K562 (cell line): Measurements from ENCODE around the gene KCNQ2. TPM values are rescaled to one million over a fixed set of nuclear protein-coding genes. Genes with fewer than 3 reads are reported as not detected.
A peak's percentile ranks its signal among the peaks of the same experiment; 100 is the strongest.

Source experiments
- ATAC-seq: fragments of 200-7000 bp; cut with Tn5 transposase; 3 replicates; pipeline ENCODE4 v1.9.1; 2020; ENCODE audit warnings: moderate library complexity
- BruUV-seq: library from RNA; stranded (reverse); fragments of 400-500 nt; replicated peaks from 2 replicates; lab custom pipeline; 2021; lab: Mats Ljungman, UMichigan
- CTCF ChIA-PET: fragments of 300-600 bp; formaldehyde crosslinking; extraction: SDS; loops from one replicate; lab custom pipeline; 2021; ENCODE audit warnings: low intra/inter-chr PET ratio; lab: Yijun Ruan, JAX
- POLR2A ChIA-PET: fragments of 300-600, 350-650 bp; sonication (Branson Sonifier 250); formaldehyde crosslinking; extraction: SDS; loops from one replicate; lab custom pipeline; 2021; ENCODE audit warnings: antibody characterized with exemption, inconsistent platforms; lab: Yijun Ruan, JAX
- DNase-seq, 4 experiments: peaks; one replicate each; pipeline versions ENCODE4 v3.0.0 to v3.0.0-alpha.2; 2011 to 2018; ENCODE audit warnings: low spot score in 3 of 4, mixed read lengths in 3 of 4; ENCODE audit errors: extremely low read depth in 1 of 4
- FAIRE-seq: peaks from 2 replicates; lab custom pipeline; 2011; peaks lifted over from hg19 to GRCh38; lab: Jason Lieb, UNC
- H2AFZ ChIP-seq: 2 replicates; pipeline ENCODE4 v1.6.0; 2011; ENCODE audit warnings: low read depth, low read length, control low read depth, inconsistent platforms
- H3K27ac ChIP-seq: fragments of 200-600 bp; 3 replicates; pipeline ENCODE4 v1.8.0; 2011; ENCODE audit warnings: low read depth, mild to moderate bottlenecking, control low read depth, inconsistent platforms, low read length, moderate library complexity, mixed read lengths; ENCODE audit errors: extremely low read depth
- H3K27me3 ChIP-seq, 2 experiments: fragments of 300-600 bp in 1 of 2; 2 replicates in 1 of 2; 3 replicates in 1 of 2; pipeline versions ENCODE4 v1.6.0 to v1.8.0; 2011; ENCODE audit warnings: inconsistent platforms in 2 of 2, low read length in 2 of 2, mild to moderate bottlenecking in 1 of 2, mixed read lengths in 1 of 2, moderate library complexity in 1 of 2; ENCODE audit not compliant: control insufficient read depth in 2 of 2, insufficient read depth in 2 of 2
- H3K36me3 ChIP-seq: fragments of 300-600 bp; 3 replicates; pipeline ENCODE4 v1.8.0; 2011; ENCODE audit warnings: mild to moderate bottlenecking, low read length, inconsistent platforms; ENCODE audit not compliant: control insufficient read depth, insufficient read depth
- H3K4me1 ChIP-seq, 2 experiments: fragments of 200-600 bp in 1 of 2; replicated peaks in 1 of 2; 2 replicates in 1 of 2; 3 replicates in 1 of 2; pipeline versions ENCODE4 v1.5.1 to v1.8.0; 2011; ENCODE audit warnings: inconsistent platforms in 2 of 2, low read length in 2 of 2, mild to moderate bottlenecking in 1 of 2, mixed read lengths in 1 of 2, moderate library complexity in 1 of 2; ENCODE audit not compliant: control insufficient read depth in 2 of 2, insufficient read depth in 2 of 2
- H3K4me2 ChIP-seq: 2 replicates; pipeline ENCODE4 v1.6.1; 2011; ENCODE audit warnings: low read length, control low read depth, inconsistent platforms, mixed read lengths; ENCODE audit not compliant: insufficient read depth
- H3K4me3 ChIP-seq: fragments of 200-600 bp; sonication (generic), shearing (Covaris generic); 2 replicates; pipeline ENCODE4 v1.5.1; 2016; ENCODE audit warnings: control low read depth, inconsistent platforms
- H3K79me2 ChIP-seq: fragments of 200-600 bp; 3 replicates; pipeline ENCODE4 v1.8.0; 2011; ENCODE audit warnings: low read length, inconsistent platforms; ENCODE audit not compliant: control insufficient read depth, insufficient read depth
- H3K9ac ChIP-seq, 2 experiments: 2 replicates each; pipeline versions ENCODE4 v1.6.0 to v1.6.1; 2011; ENCODE audit warnings: low read depth in 2 of 2, low read length in 2 of 2, control low read depth in 1 of 2, inconsistent platforms in 1 of 2, mild to moderate bottlenecking in 1 of 2, mixed read lengths in 1 of 2; ENCODE audit not compliant: insufficient read depth in 1 of 2
- H3K9me1 ChIP-seq: one replicate; pipeline ENCODE4 v1.6.0; 2011; ENCODE audit warnings: inconsistent platforms, mild to moderate bottlenecking, low read length, moderate library complexity; ENCODE audit not compliant: control insufficient read depth, insufficient read depth
- H3K9me3 ChIP-seq: replicated peaks from 2 replicates; pipeline ENCODE4 v1.5.1; 2011; ENCODE audit warnings: low read depth, low read length, inconsistent platforms; ENCODE audit not compliant: control insufficient read depth, insufficient read depth
- H4K20me1 ChIP-seq: replicated peaks from 2 replicates; pipeline ENCODE4 v1.6.1; 2011; ENCODE audit warnings: low read length, inconsistent platforms, mixed read lengths; ENCODE audit not compliant: control insufficient read depth, insufficient read depth
- FOXK1 ChIP-seq: sonication (generic); formaldehyde crosslinking; IDR thresholded peaks from 2 replicates; pipeline ENCODE4 v1.8.0; 2022; ENCODE audit warnings: missing genetic modification reagents, mild to moderate bottlenecking, borderline replicate concordance
- GABPA ChIP-seq: fragments of 200-800 bp; sonication (Bioruptor generic); conservative IDR thresholded peaks from 2 replicates; pipeline ENCODE4 v1.6.1; 2016; ENCODE audit warnings: low read depth, missing genetic modification characterization, missing compliant biosample characterization
- RNF219 ChIP-seq: fragments of 250-450 bp; sonication (Bioruptor Pico); IDR thresholded peaks from 2 replicates; pipeline ENCODE4 v1.5.0; 2022; ENCODE audit warnings: mild to moderate bottlenecking
- ZNF165 ChIP-seq: fragments of 250-450 bp; sonication (Bioruptor Pico); IDR thresholded peaks from 2 replicates; pipeline ENCODE4 v1.4.0; 2020; ENCODE audit warnings: borderline replicate concordance
- WGBS: fragments of 100-300 bp; shearing (Covaris generic); methylation state at CpG from one replicate; pipeline ENCODE4 v1.1.6; 2016; ENCODE audit warnings: low coverage, mixed read lengths; ENCODE audit not compliant: insufficient coverage; ENCODE audit errors: missing lambda C conversion rate; 5-methylcytosine and 5-hydroxymethylcytosine counted together
- in situ Hi-C: fragments of 300-500 bp; cut with MboI; formaldehyde crosslinking; loops from 4 replicates; pipeline ENCODE4 v1.15.0; 2018; ENCODE audit warnings: inconsistent platforms, mixed read lengths
- intact Hi-C: fragments of 100-400 bp; cut with micrococcal nuclease; formaldehyde crosslinking; loops from 2 replicates; pipeline ENCODE4 v1.14.2; 2022
- polyA plus RNA-seq, 8 experiments: library from polyadenylated mRNA; depleted of rRNA in 4 of 8; stranded (reverse) in 5 of 8; unstranded in 3 of 8; fragments of >200 nt; fragmentation: Nextera tagmentation in 2 of 8; fragmentation: Illumina TruSeq in 1 of 8; extraction: Ambion mirVana in 2 of 8; extraction: Trizol in 1 of 8; gene quantifications; 2 replicates each; pipeline versions ENCODE4 v1.2.1 to v1.2.3, GENCODE V29; 2011 to 2014; ENCODE audit warnings: inconsistent platforms in 1 of 8, missing spikeins in 1 of 8
- total RNA-seq, 7 experiments: library from RNA; depleted of rRNA in 6 of 7; stranded (reverse); fragments of >200 nt in 6 of 7; fragmentation: Illumina TruSeq in 2 of 7; extraction: Trizol in 2 of 7; gene quantifications; 2 replicates each; pipeline versions ENCODE4 v1.2.1 to v1.2.3, GENCODE V29; 2011 to 2021; ENCODE audit warnings: low replicate concordance in 1 of 7

The KCNQ2 gene
- total and polyA plus RNA-seq, 9 of the 15 experiments (the other 6 are each of a cell fraction or from before 2014, with no cell fraction given): 0.13 to 0.16 TPM; not detected in 7

DNA sequence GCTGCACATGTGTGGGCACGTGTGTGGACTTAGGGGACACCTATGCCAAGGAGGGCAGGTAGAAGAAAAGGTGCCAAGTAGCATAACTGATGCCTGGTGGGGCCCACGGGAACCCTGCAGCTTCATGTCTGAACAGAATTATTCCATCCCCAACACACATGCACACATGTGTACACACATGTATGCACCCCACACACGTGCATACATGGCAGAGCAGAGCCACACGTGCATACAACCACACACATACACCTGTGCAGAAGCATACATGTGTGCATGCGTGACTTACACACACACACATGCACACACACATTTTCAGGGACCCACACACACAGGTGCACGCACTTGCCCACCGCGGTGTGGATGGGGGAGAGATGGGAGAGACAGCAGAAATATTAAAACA, 59.6 kb downstream of the KCNQ2 start:
- H3K9me1 ChIP-seq: no peaks in the 10 kb centered on the region
- no peak for ATAC-seq
- no TSS peak for BruUV-seq
- H3K4me1 ChIP-seq: peaks cover 0 to 46% of the 10 kb centered on the region in 2 experiments; a peak in 2 of 5 replicates
- H3K4me2 ChIP-seq: no peak overlapping the region
- H3K27ac ChIP-seq: no peak overlapping the region
- H3K27me3 ChIP-seq: peaks cover 31 to 92% of the 10 kb centered on the region in 2 experiments; a peak in 4 of 5 replicates
- no peak overlapping the region for H2AFZ ChIP-seq
- WGBS: 10% methylated on average over 8 of the region's 8 CpGs
- no peaks in the 10 kb centered on the region; the same call in 1 of the 2 replicates for H4K20me1 ChIP-seq
- intact Hi-C loops: no loop called here
- H3K9me3 ChIP-seq: no peaks in the 10 kb centered on the region
- no peaks in the 10 kb centered on the region for H3K36me3 ChIP-seq
- H3K4me3 ChIP-seq: no peak overlapping the region
- no peak for DNase-seq
- in situ Hi-C loops: no loop called here
- ChIA-PET CTCF (no interaction called here), POLR2A (no interaction called here)
- H3K79me2 ChIP-seq: no peaks in the 10 kb centered on the region
- FAIRE-seq: no peak
- H3K9ac ChIP-seq: no peak overlapping the region
- no peak for TF ChIP-seq RNF219 (CRISPR knock-in tag)

DNA sequence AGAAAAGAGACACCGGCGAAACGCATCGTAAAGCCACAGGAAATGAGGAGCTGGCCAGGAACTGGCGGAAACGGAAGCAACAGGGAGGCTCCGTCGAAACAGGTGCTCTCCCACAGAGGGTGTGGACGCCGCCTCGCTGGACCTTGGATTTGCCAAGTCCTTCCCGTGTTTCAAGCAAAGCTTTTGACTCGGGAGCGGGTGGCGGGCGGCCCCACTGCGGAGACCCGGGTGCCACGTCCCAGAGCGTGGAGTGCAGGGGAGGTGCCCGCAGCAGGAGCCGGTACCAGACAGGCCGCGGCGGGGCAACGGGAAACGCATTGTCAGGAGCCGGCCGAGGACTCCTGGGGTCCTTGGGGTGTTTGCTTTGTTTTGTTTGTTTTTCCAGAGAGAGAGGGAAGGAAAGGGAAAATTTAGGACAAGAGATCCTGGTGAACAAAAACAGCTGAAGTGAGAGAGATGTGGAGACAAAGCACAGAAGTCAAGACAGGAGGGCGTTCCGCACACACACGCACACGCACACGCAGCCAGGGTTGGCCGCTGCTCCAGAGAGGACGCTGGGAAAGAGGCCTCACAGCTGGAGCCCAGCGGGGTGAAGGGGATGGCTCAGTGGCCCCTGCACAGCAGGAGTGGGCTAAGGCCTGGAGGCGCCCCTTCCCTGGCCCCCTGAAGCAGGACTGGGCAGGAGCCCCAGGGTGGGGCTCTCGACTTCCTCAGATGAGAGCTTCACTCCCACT, 60.4 kb downstream of the KCNQ2 start:
- intact Hi-C loops: no loop called here
- Histone ChIP-seq H3K27ac (no peak overlapping the region), H3K9ac (no peak overlapping the region), H4K20me1 (no peaks in the 10 kb centered on the region; the same call in 1 of the 2 replicates), H3K36me3 (no peaks in the 10 kb centered on the region), H2AFZ (no peak overlapping the region), H3K9me1 (no peaks in the 10 kb centered on the region), H3K9me3 (no peaks in the 10 kb centered on the region), H3K79me2 (no peaks in the 10 kb centered on the region), H3K4me1 (peaks cover 0 to 42% of the 10 kb centered on the region in 2 experiments; a peak in 2 of 5 replicates), H3K4me3 (no peak overlapping the region), H3K4me2 (no peak overlapping the region), H3K27me3 (peaks cover 23 to 92% of the 10 kb centered on the region in 2 experiments; a peak in 4 of 5 replicates)
- 4% methylated on average over 33 of the region's 39 CpGs for WGBS
- FAIRE-seq (no peak), ATAC-seq (no peak), DNase-seq (no peak)
- in situ Hi-C loops: no loop called here
- ChIA-PET POLR2A (no interaction called here), CTCF (no interaction called here)
- no TSS peak for BruUV-seq
- no peak for TF ChIP-seq FOXK1 (CRISPR knock-in tag)
- no peak for TF ChIP-seq ZNF165 (CRISPR knock-in tag)
- peak; percentile 44; the same call in 1 of the 2 replicates for TF ChIP-seq GABPA
